Activated CD4-positive, alpha-beta memory T cell treated with anti-CD3 and anti-CD28 coated beads for 36 hours (primary cell): ENCODE measurements around the gene DALRD3. TPM values are rescaled to one million over a fixed set of nuclear protein-coding genes. Genes with fewer than 3 reads are reported as not detected.
A peak's percentile ranks its signal among the peaks of the same experiment; 100 is the strongest.

Experiments
- CTCF ChIA-PET: fragments of 350-600 bp; sonication (Branson Sonifier 250); formaldehyde crosslinking; loops from one replicate; lab custom pipeline; 2021; ENCODE audit warnings: antibody characterized with exemption, inconsistent platforms; lab: Charles Lee
- POLR2A ChIA-PET: fragments of 350-600 bp; sonication (Branson Sonifier 250); formaldehyde crosslinking; loops from one replicate; lab custom pipeline; 2021; ENCODE audit warnings: antibody characterized with exemption; lab: Charles Lee
- DNase-seq: peaks from one replicate; pipeline ENCODE4 v3.0.0-alpha.2; 2020
- H3K27ac Mint-ChIP-seq: one replicate; pipeline ENCODE4 v1.8.0; 2021; ENCODE audit warnings: mixed read lengths
- H3K27me3 Mint-ChIP-seq: one replicate; pipeline ENCODE4 v1.8.0; 2021; ENCODE audit warnings: mixed read lengths
- H3K36me3 Mint-ChIP-seq: one replicate; pipeline ENCODE4 v1.8.0; 2021; ENCODE audit warnings: mixed read lengths
- H3K4me1 Mint-ChIP-seq: one replicate; pipeline ENCODE4 v1.8.0; 2021; ENCODE audit warnings: low read depth, mixed read lengths
- H3K4me3 Mint-ChIP-seq: one replicate; pipeline ENCODE4 v1.8.0; 2021; ENCODE audit warnings: mild to moderate bottlenecking, mixed read lengths
- H3K9me3 Mint-ChIP-seq: one replicate; pipeline ENCODE4 v1.8.0; 2021; ENCODE audit warnings: mixed read lengths
- intact Hi-C: fragments of 100-400 bp; cut with micrococcal nuclease; formaldehyde crosslinking; loops from one replicate; pipeline ENCODE4 v1.15.1; 2023
- microRNA-seq: library from miRNA; unstranded; fragments of <30 nt; microRNA quantifications from one replicate; pipeline ENCODE4 v1.2.0, GENCODE V29; 2022; ENCODE audit warnings: borderline number of aligned reads, borderline microRNAs expressed, borderline replicate concordance
- total RNA-seq, 2 experiments: library from RNA; stranded (reverse); gene quantifications; one replicate each; pipeline ENCODE4 v1.2.3, GENCODE V29; 2021

DALRD3 gene
- total RNA-seq, 2 experiments from 2014 or later, result 26.2 to 26.5 TPM

DNA sequence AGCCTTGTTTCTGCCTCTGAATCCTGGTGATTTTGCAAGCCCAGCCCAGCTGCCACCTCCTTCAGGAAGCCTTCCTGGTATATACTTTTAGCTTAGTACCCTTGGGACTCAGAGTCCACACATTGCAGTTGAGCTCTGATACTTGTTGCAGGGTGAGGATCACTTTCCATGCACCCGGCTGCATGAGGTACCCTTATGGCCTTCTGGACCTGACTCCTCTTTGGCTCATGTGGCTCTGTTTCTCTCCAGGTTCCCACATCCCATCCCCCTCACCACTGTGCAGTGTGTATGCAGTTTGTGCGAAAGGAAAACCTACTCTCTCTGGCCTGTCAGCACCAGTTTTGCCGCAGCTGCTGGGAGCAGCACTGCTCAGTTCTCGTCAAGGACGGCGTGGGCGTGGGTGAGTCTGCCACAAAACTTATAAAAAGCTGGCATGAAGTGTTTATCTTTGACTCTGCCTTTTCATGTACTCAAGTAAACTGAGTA, 51.5 kb downstream of the DALRD3 start:
- peak; percentile 83 for DNase-seq
- intact Hi-C loops, result loop anchor here (5.0 kb wide), 1 partner anchor 40 kb away; no protein-coding TSS in a partner anchor
- ChIA-PET CTCF (interaction anchor here (1.2 to 1.7 kb wide), 2 partner anchors 15 to 21 kb away, joined by 3 to 6 read pairs; no protein-coding TSS in a partner anchor), POLR2A (interaction anchor here (0.6 kb wide), 1 partner anchor 40 kb away, joined by 4 read pairs; the partner anchor contains the start of gene WDR6)
- H3K27ac Mint-ChIP-seq, result peak overlapping the region; percentile 82
- H3K4me1 Mint-ChIP-seq, result peaks cover 20% of the 10 kb centered on the region
- H3K36me3 Mint-ChIP-seq, result peaks cover 58% of the 10 kb centered on the region
- no peaks in the 10 kb centered on the region for H3K9me3 Mint-ChIP-seq
- no peaks in the 10 kb centered on the region for H3K27me3 Mint-ChIP-seq
- no peak overlapping the region for H3K4me3 Mint-ChIP-seq

GRCh38 chr3:48966367-48966766, 52.0 kb downstream of the DALRD3 start:
- CTCF ChIA-PET, result interaction anchor here (1.2 to 1.7 kb wide), 2 partner anchors 15 to 21 kb away, joined by 3 to 6 read pairs; no protein-coding TSS in a partner anchor
- Mint-ChIP-seq H3K9me3 (no peaks in the 10 kb centered on the region), H3K27me3 (no peaks in the 10 kb centered on the region), H3K36me3 (peaks cover 54% of the 10 kb centered on the region), H3K4me3 (no peak overlapping the region), H3K4me1 (peaks cover 20% of the 10 kb centered on the region), H3K27ac (peak overlapping the region; percentile 82)
- intact Hi-C loops, result loop anchor here (5.0 kb wide), 1 partner anchor 39 kb away; no protein-coding TSS in a partner anchor
- DNase-seq, result no peak
- POLR2A ChIA-PET, result no interaction called here

Small RNA genes lying within 50 kb of the gene (microRNA-seq; reads per million reads assigned to microRNA genes)
- gene MIR191 (10,841 reads per million, percentile 96 among the genes with 10 or more reads in this experiment), gene MIR425 (4,973 reads per million, percentile 94 among the genes with 10 or more reads in this experiment)

Other genes with a start within 250 kb of the DALRD3 start
- gene PRKAR2A, start 170.7 kb downstream of the DALRD3 start, total RNA-seq, result 10 to 100 TPM; 30.4 to 32.7 TPM
- 10 to 100 TPM; 16.7 to 18.2 TPM for gene SLC25A20, start 119.7 kb downstream of the DALRD3 start, total RNA-seq
- gene ARIH2, start 99.7 kb downstream of the DALRD3 start, total RNA-seq, result 100 to 1,000 TPM; 109 to 130 TPM
- 10 to 100 TPM; 32.7 to 32.8 TPM for gene P4HTM, start 28.3 kb downstream of the DALRD3 start, total RNA-seq
- 100 to 1,000 TPM; 139 to 144 TPM for gene WDR6, start 11.2 kb downstream of the DALRD3 start, total RNA-seq
- gene NDUFAF3, start 3.5 kb upstream of the DALRD3 start, total RNA-seq, result 100 to 1,000 TPM; 101 to 106 TPM
- gene IMPDH2, start 10.8 kb upstream of the DALRD3 start, total RNA-seq, result 100 to 1,000 TPM; 430 to 454 TPM
- gene QRICH1, start 75.5 kb upstream of the DALRD3 start, total RNA-seq, result 100 to 1,000 TPM; 124 to 128 TPM
- 100 to 1,000 TPM; 249 to 286 TPM for gene QARS1, start 86.2 kb upstream of the DALRD3 start, total RNA-seq
- gene USP19, start 102.2 kb upstream of the DALRD3 start, total RNA-seq, result 10 to 100 TPM; 44.1 to 45.3 TPM
- gene LAMB2, start 114.5 kb upstream of the DALRD3 start, total RNA-seq, result not detected
- gene CCDC71, start 147.8 kb upstream of the DALRD3 start, total RNA-seq, result 10 to 100 TPM; 18.8 to 19.7 TPM
- 1 to 10 TPM; 1.8 to 2.9 TPM for gene KLHDC8B, start 153.0 kb upstream of the DALRD3 start, total RNA-seq